Gastrocnemius medialis (tissue), 4 donors: Measurements from ENCODE around the gene SMARCA2.

Source experiments
- POLR2A ChIP-seq, 2 donors: fragments of 450-650 bp; IDR thresholded peaks; one replicate each; pipeline ENCODE4 v1.6.1; 2017; ENCODE audit warnings: antibody characterized with exemption in 2 of 2, mild to moderate bottlenecking in 2 of 2, moderate library complexity in 2 of 2
- TF ChIP-seq, protein P1 (sequence below), 5 experiments: fragments of 450-650 bp in 3 of 5; fragments of 200-600 bp in 2 of 5; sonication (generic) in 2 of 5; IDR thresholded peaks in 4 of 5; conservative IDR thresholded peaks in 1 of 5; 1 replicate in 4 of 5; 2 replicates in 1 of 5; pipeline ENCODE4 v1.5.1; 2016 to 2019; ENCODE audit warnings: antibody characterized with exemption in 5 of 5, mild to moderate bottlenecking in 3 of 5, moderate library complexity in 3 of 5

DNA sequence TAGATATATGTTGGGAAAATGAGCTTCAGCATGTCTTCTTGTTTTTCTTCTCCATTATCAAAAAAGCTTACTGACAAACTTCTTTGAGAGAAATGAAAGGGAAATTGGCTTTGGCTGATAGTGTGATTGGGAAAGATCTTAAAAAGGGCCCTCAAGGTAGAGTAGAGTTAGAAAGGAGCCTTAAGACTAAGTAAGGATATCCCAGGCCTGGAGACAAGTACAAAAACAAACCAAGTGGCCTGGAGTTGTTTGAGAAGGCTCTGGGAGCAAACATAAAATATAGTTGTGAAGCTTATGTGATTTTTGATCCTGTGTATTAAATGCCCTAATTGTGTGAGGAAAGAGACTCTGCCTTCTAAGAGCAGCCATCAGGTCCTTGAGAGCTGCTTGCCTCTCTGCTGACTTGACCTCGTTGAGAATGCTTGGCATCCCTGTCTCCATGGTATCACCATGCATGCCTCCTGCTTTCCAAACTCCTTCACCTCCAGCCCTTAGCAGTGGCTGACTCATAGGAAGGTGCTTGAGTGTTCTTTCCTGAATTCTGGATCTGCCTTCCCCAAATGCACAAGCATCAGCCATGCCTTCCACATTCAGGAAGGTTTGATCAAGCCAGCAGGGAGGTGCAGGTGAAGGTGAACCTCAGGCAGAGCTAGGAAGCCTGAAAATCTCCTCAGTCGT, 78.9 kb downstream of the SMARCA2 start:
- no peak for TF ChIP-seq POLR2A (IDR thresholded peaks at IDR 0.05)
- TF ChIP-seq, protein P1, sequence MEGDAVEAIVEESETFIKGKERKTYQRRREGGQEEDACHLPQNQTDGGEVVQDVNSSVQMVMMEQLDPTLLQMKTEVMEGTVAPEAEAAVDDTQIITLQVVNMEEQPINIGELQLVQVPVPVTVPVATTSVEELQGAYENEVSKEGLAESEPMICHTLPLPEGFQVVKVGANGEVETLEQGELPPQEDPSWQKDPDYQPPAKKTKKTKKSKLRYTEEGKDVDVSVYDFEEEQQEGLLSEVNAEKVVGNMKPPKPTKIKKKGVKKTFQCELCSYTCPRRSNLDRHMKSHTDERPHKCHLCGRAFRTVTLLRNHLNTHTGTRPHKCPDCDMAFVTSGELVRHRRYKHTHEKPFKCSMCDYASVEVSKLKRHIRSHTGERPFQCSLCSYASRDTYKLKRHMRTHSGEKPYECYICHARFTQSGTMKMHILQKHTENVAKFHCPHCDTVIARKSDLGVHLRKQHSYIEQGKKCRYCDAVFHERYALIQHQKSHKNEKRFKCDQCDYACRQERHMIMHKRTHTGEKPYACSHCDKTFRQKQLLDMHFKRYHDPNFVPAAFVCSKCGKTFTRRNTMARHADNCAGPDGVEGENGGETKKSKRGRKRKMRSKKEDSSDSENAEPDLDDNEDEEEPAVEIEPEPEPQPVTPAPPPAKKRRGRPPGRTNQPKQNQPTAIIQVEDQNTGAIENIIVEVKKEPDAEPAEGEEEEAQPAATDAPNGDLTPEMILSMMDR (IDR thresholded peaks at IDR 0.05 in 4 of 5, conservative IDR thresholded peaks at IDR 0.05 in 1 of 5), result no peak
